AG10803 (cell line): ENCODE results near the gene HEATR5A.
"Not testable (repeated sequence)": the region's sequence is repeated elsewhere in the genome, so short reads cannot be mapped to it uniquely, and the experiment has no call there.

ENCODE experiments used
- DNase-seq: peaks from one replicate; pipeline ENCODE4 v3.0.0; 2010; ENCODE audit warnings: low read depth
- H3K4me3 ChIP-seq: 2 replicates; pipeline ENCODE4 v1.5.1; 2011; ENCODE audit warnings: mild to moderate bottlenecking, low read length, control low read depth
- CTCF ChIP-seq: conservative IDR thresholded peaks from 2 replicates; pipeline ENCODE4 v1.5.1; 2011; ENCODE audit warnings: mild to moderate bottlenecking, low read length, control low read depth, inconsistent platforms

The HEATR5A gene

GRCh38 chr14:31323419-31323818 lies 96.9 kb downstream of the HEATR5A start:
- H3K4me3 ChIP-seq, result no peak overlapping the region
- no peak for TF ChIP-seq CTCF
- DNase-seq, result no peak

GRCh38 chr14:31320922-31321766 lies 99.2 kb downstream of the HEATR5A start:
- no peak overlapping the region for H3K4me3 ChIP-seq
- no peak for TF ChIP-seq CTCF

GRCh38 chr14:31320216-31320615 lies 100.1 kb downstream of the HEATR5A start:
- DNase-seq, result no peak
- no peak overlapping the region for H3K4me3 ChIP-seq
- no peak for TF ChIP-seq CTCF

More at GRCh38 chr14:31320922-31321766, 99.2 kb downstream of the HEATR5A start:
- DNase-seq, result no peak

- TF ChIP-seq CTCF, result no peak
- DNase-seq, result no peak
- no peak overlapping the region for H3K4me3 ChIP-seq
Measured at GRCh38 chr14:31319701-31320100, 100.6 kb downstream of the HEATR5A start.

- no peak for DNase-seq
Measured at GRCh38 chr14:31312934-31313333, 107.4 kb downstream of the HEATR5A start.

GRCh38 chr14:31312370-31312769 lies 108.0 kb downstream of the HEATR5A start:
- H3K4me3 ChIP-seq, DNase-seq: not testable (repeated sequence)

More at GRCh38 chr14:31312934-31313333, 107.4 kb downstream of the HEATR5A start:
- no peak for TF ChIP-seq CTCF
- H3K4me3 ChIP-seq, result no peak overlapping the region

GRCh38 chr14:31307618-31308017 lies 112.7 kb downstream of the HEATR5A start:
- H3K4me3 ChIP-seq, result no peak overlapping the region
- no peak for DNase-seq
- no peak for TF ChIP-seq CTCF
